ENCODE data around the gene CLDN19.
"Not testable (repeated sequence)": the region's sequence is repeated elsewhere in the genome, so short reads cannot be mapped to it uniquely, and the experiment has no call there.

GRCh38 chr1:42725820-42726219 is 14.2 kb downstream of the CLDN19 start:
- TF ChIP-seq EZH2 (IDR thresholded peaks at IDR 0.05; ENCODE audit: borderline replicate concordance, insufficient read depth, low read depth, low read length, poor library complexity, severe bottlenecking) = not testable (repeated sequence)
- TF ChIP-seq, protein P1, sequence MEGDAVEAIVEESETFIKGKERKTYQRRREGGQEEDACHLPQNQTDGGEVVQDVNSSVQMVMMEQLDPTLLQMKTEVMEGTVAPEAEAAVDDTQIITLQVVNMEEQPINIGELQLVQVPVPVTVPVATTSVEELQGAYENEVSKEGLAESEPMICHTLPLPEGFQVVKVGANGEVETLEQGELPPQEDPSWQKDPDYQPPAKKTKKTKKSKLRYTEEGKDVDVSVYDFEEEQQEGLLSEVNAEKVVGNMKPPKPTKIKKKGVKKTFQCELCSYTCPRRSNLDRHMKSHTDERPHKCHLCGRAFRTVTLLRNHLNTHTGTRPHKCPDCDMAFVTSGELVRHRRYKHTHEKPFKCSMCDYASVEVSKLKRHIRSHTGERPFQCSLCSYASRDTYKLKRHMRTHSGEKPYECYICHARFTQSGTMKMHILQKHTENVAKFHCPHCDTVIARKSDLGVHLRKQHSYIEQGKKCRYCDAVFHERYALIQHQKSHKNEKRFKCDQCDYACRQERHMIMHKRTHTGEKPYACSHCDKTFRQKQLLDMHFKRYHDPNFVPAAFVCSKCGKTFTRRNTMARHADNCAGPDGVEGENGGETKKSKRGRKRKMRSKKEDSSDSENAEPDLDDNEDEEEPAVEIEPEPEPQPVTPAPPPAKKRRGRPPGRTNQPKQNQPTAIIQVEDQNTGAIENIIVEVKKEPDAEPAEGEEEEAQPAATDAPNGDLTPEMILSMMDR (IDR thresholded peaks at IDR 0.05) = not testable (repeated sequence)

Data from B cell (primary cell).